Mammary epithelial cell (primary cell): Measurements from ENCODE around the gene WDR43.

Experiments used
- CTCF ChIP-seq, 2 donors: IDR thresholded peaks in 1 of 2; conservative IDR thresholded peaks in 1 of 2; 2 replicates each; pipeline ENCODE4 v1.5.1; 2011 to 2012; ENCODE audit warnings: inconsistent platforms in 2 of 2, low read length in 2 of 2, mild to moderate bottlenecking in 2 of 2, control low read depth in 1 of 2, low read depth in 1 of 2; ENCODE audit not compliant: insufficient read depth in 1 of 2; ENCODE audit errors: extremely low read depth in 1 of 2
- EZH2 ChIP-seq: IDR thresholded peaks from 2 replicates; pipeline ENCODE4 v1.6.1; 2012; ENCODE audit warnings: low read length, inconsistent platforms, borderline replicate concordance

DNA sequence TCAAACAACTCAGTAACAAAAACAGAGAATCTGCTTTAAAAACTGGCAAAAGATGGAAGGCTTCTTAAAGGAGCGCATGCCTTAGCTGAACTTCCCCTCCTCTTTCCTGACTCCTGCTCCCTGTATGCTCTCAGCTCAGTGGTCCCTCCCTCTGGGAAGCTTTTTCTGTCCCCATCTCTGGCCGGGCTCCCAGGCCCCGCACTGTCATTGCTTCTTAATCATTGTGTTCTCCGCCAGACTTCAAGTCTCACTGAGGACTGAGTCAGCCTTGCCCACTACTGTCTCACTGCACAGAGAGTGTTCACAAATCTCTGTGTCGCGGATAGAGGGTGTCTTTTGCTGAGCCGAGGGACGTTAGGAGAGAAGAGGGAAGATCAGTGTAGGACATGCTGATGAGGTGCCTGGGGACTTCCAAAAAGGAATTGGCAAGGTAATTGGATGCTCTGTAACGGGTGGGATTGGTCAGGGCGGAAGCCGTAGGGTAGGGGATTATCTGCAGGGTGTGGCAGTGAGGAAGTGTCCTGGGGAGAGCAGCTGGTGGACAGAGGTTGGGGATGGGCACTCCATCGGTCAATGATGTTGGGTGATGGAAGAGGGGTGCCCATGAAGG is 102.9 kb downstream of the WDR43 start:
- TF ChIP-seq CTCF (conservative IDR thresholded peaks at IDR 0.05 in 1 of 2, IDR thresholded peaks at IDR 0.05 in 1 of 2; ENCODE audit: extremely low read depth in 1 of 2, insufficient read depth in 1 of 2, low read depth in 1 of 2, low read length in 2 of 2): no peak
- TF ChIP-seq EZH2: no peak
